ENCODE results near the gene TTC12.

The TTC12 gene

DNA sequence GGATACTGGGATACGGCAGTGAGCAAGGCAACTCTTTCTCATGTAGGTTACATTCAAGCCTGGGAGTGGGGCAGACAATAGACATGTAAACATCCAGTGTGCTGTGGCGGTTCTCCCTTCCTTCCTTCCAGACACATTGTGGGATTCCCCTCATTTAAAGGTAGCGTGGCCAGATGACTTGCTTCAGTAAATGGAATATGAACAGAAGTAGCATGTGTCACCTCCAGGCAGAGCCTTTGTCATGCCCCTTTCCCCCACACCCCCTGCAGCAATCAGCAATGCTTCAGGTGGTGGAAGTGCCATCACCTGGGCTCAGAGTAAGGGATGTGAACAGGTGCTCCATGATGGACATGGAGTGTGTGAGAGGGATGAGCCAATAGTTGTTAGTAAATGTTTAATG is 34.8 kb upstream of the TTC12 start:
- Histone ChIP-seq H3K36me3 (replicated peaks) (no peaks in the 10 kb centered on the region), H3K27me3 (replicated peaks) (no peaks in the 10 kb centered on the region), H3K4me3 (ENCODE audit: low read depth, low read length) (no peak overlapping the region), H3K27ac (no peak overlapping the region)
- TF ChIP-seq CTCF (IDR thresholded peaks at IDR 0.05; ENCODE audit: low read depth, low read length, missing control alignments) = no peak
- in situ Hi-C loops (cut with HindIII; ENCODE audit: low pct_ligation_motif_present, low sequenced_read_pairs) = no loop called here
- DNase-seq = no peak

DNA sequence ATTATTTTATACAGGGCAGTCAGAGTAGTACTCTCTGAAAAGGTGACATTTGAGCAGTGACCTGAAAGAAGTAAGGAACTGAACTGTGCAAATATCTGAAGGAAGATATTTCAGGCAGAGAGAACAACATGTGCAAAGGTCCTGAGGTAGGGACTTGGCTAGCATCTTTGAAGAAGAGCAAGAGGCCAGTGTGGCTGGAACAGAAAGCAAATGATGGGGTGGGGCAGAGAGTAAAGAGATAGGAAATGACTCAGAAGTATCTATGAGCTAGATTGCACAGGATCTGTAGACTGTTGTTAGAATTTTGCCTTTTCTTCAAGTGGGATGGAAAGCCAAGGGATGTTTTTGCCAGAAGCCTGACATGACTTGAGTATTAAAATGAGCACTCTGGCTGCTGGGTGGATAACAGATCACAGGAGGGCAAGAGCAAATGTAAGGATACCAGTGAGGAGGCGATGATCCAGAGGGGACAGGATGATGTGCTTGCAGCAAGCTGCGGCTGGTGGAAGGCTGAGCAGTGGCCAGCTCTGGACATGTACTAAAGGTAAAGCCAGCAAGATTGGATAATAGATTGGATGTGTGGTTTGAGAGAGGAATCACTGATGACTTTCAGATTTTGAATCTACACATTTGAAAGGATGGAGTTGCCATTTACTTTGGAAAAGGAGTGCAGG is 33.2 kb upstream of the TTC12 start:
- DNase-seq = no peak
- H3K27me3 ChIP-seq (replicated peaks) = no peaks in the 10 kb centered on the region
- no peak for TF ChIP-seq CTCF (IDR thresholded peaks at IDR 0.05; ENCODE audit: low read depth, low read length, missing control alignments)
- no peak overlapping the region for H3K4me3 ChIP-seq (ENCODE audit: low read depth, low read length)
- H3K36me3 ChIP-seq (replicated peaks) = no peaks in the 10 kb centered on the region
- in situ Hi-C loops (cut with HindIII; ENCODE audit: low pct_ligation_motif_present, low sequenced_read_pairs) = no loop called here
- H3K27ac ChIP-seq = no peak overlapping the region

DNA sequence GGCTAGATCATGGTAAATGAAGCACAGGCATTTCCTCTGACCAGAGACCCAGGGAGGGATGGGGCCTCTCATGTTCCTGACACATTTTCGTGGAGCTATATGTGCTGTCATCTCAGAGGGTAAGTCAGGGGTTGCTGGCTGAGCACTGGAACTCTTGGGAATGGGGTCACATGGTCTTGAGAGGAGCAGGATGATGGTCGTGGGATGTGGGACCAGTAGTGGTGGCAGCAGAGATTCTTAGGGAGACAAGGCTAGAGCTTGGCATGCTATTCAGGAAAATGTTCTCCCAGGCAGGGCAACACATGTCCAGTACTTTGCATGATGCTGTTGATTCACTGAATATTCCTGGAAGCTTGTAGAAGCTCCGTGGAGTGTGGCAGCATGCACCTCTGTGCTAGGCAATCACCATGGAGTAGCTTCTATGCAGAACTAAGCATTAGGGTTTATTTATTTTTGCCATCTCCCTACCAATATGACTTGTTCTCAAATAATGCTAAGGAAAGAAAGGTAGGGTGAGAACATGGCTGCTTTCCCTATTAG is 31.4 kb upstream of the TTC12 start:
- no peak for DNase-seq
- in situ Hi-C loops (cut with HindIII; ENCODE audit: low pct_ligation_motif_present, low sequenced_read_pairs) = no loop called here
- H3K4me3 ChIP-seq (ENCODE audit: low read depth, low read length) = no peak overlapping the region
- no peak for TF ChIP-seq CTCF (IDR thresholded peaks at IDR 0.05; ENCODE audit: low read depth, low read length, missing control alignments)
- no peaks in the 10 kb centered on the region for H3K27me3 ChIP-seq (replicated peaks)
- H3K27ac ChIP-seq = no peak overlapping the region
- no peaks in the 10 kb centered on the region for H3K36me3 ChIP-seq (replicated peaks)

- Histone ChIP-seq H3K27ac (no peak overlapping the region), H3K4me3 (ENCODE audit: low read depth, low read length) (no peak overlapping the region), H3K36me3 (replicated peaks) (no peaks in the 10 kb centered on the region), H3K27me3 (replicated peaks) (no peaks in the 10 kb centered on the region)
- no peak for DNase-seq
- in situ Hi-C loops (cut with HindIII; ENCODE audit: low pct_ligation_motif_present, low sequenced_read_pairs) = no loop called here
- TF ChIP-seq CTCF (IDR thresholded peaks at IDR 0.05; ENCODE audit: low read depth, low read length, missing control alignments) = no peak
These were observed 30.5 kb upstream of the TTC12 start for GRCh38 chr11:113283881-113284280.

- in situ Hi-C loops (cut with HindIII; ENCODE audit: low pct_ligation_motif_present, low sequenced_read_pairs) = no loop called here
- no peaks in the 10 kb centered on the region for H3K27me3 ChIP-seq (replicated peaks)
- H3K4me3 ChIP-seq (ENCODE audit: low read depth, low read length) = no peak overlapping the region
- no peak for TF ChIP-seq CTCF (IDR thresholded peaks at IDR 0.05; ENCODE audit: low read depth, low read length, missing control alignments)
- no peak for DNase-seq
- no peak overlapping the region for H3K27ac ChIP-seq
- H3K36me3 ChIP-seq (replicated peaks) = no peaks in the 10 kb centered on the region
These were observed 28.4 kb upstream of the TTC12 start for GRCh38 chr11:113286009-113286408.
